HG02840 (cell line): Measurements from ENCODE around the gene ROCK2.

Experiments
- ATAC-seq: cut with Tn5 transposase; IDR thresholded peaks from one replicate; pipeline ENCODE4 v1.9.1; 2021; ENCODE audit warnings: mild to moderate bottlenecking, moderate library complexity, moderate number of reproducible peaks; ENCODE audit not compliant: unreplicated experiment, low FRiP score

Gene ROCK2

GRCh38 chr2:11368059-11368572 lies 23.7 kb upstream of the ROCK2 start:
- ATAC-seq = no peak

DNA sequence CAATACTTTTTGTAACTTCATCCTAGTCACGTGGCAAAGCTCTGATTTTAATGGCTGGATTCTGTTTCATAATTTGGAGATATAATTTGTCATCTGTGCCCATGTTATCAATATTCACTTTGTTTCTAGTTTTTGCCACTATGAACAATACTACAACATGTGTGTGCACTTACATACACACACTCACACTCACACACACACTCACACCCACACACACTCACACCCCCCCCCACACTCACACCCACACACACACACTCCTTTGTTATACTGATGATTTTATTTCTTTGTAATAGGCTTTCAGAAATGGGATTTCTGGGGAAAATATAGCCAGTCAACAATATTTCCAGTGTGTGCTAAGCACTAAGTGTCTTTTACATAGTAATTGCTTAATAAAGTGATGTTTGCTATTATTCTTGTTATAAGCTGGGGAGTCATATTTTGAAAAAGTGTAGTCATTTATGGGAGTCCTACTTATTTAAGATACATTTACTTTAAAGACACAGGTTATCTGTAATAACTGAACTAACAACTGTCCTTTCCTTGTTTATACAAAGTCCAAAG lies 22.8 kb upstream of the ROCK2 start:
- ATAC-seq = no peak

DNA sequence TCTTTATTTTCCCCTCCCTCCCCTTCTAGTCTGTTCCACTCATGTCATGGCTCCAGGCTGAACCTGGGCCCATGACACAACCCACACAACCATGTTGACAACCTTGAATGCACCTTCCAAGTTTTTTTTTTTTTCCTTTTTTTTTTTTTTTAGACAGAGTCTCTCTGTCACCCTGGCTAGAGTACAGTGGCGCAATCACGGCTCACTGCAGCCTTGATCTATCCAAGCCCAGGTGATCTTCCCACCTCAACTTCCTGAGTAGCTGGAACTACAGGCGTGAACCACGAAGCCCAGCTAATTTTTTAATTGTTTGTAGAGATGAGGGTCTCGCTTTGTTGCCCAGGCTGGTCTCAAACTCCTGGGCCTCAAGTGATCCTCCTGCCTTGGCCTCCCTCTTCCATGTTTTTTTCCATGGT lies 21.9 kb upstream of the ROCK2 start:
- no peak for ATAC-seq

- ATAC-seq = no peak
These were observed 20.9 kb upstream of the ROCK2 start for GRCh38 chr2:11365096-11365879.

DNA sequence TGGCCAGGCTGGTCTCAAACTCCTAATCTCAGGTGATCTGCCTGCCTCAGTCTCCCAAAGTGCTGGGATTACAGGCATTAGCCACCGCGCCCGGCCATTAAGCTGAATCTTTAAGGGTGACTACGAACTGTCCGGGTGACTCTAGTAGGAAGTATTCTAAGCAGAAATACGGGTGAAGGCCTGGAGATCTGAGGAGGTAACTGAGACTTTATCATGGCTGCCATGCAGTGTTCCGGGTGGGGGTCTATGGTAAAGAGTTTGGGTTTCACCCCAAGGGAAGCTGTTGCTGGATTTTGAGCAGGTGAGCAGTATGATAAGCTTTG lies 20.1 kb upstream of the ROCK2 start:
- no peak for ATAC-seq

DNA sequence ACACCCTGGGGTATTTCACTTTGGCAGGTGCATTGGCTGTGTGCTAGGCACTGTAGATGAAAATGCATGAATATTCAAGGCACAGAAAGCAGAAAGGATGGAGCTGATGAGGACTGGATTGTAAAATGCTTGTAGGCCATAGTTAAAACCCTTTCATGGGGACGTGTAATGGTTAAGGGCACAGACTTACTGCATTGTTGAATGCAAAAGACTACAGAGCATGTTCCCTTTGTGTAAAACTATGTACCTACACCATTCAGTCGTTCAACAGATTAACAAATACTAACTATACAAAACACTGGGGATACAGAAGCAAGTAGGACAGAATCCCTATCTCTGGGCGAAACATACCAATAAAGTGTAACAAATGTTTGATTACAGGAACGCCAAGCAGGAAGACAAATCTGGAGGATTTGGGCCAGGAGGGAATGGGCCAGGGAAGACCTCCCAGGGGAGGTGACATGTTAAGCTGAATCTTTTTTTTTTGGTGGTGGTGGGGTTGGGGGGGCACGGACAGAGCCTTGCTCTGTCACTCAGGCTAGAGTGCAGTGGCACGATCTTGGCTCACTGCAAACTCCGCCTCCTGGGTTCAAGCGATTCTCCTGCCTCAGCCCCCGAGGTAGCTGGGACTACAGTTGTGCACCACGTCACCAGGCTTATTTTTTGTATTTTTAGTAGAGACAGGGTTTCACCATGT lies 19.6 kb upstream of the ROCK2 start:
- ATAC-seq = no peak

- ATAC-seq = no peak
These were observed 15.4 kb upstream of the ROCK2 start for GRCh38 chr2:11359865-11360264.

DNA sequence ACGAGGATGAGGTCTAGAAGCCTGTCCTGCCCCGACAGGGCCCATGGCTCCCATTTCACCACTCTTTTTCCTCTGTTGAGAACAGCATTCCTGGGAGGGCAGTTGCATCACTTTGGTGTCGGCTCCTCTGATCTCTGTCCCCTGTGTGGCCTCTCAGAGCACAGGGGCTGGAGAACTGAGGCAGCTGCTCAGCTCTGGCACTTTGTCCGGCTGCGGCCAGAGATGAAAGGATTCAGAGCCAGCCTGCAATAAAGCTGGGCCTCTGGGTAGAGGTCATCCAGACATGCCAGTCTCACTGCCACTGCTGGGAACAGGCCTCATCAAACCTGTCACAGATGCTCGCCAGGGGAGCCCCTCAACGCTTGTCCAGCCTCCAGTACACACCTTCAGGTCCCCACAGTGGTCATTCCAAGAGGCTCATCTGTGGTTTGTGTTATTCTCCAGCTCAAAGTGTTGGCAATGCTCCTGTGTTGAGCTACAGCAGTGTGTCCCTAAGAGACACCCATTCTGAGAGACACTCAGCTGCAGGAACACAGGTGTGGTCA lies 13.1 kb upstream of the ROCK2 start:
- no peak for ATAC-seq

DNA sequence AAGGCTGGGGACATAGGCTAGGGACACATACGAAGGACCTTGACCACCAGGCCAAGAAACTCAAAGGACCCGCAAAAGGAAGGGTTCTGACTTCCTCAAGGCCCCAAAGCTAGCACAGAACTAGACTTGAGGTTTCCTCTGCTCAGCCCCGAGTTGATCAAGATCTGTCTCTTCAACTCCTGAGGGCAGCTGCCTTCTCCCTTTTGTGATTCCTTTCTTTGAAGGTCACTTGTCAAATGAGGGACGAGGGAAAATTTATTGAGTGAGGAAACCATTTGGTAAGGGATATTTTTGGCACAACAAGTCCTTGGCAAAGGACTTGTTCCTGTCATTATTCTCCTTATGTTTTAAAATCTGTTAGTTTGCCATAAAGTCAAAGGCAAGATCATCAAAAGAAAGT lies 12.3 kb upstream of the ROCK2 start:
- ATAC-seq = no peak

- no peak for ATAC-seq
These were observed 11.0 kb upstream of the ROCK2 start for GRCh38 chr2:11355194-11356053.

- no peak for ATAC-seq
These were observed 10.1 kb upstream of the ROCK2 start for GRCh38 chr2:11354363-11355154.

- ATAC-seq = no peak
These were observed 8.5 kb upstream of the ROCK2 start for GRCh38 chr2:11352781-11353537.

GRCh38 chr2:11348209-11348749 lies 3.8 kb upstream of the ROCK2 start:
- ATAC-seq = no peak

DNA sequence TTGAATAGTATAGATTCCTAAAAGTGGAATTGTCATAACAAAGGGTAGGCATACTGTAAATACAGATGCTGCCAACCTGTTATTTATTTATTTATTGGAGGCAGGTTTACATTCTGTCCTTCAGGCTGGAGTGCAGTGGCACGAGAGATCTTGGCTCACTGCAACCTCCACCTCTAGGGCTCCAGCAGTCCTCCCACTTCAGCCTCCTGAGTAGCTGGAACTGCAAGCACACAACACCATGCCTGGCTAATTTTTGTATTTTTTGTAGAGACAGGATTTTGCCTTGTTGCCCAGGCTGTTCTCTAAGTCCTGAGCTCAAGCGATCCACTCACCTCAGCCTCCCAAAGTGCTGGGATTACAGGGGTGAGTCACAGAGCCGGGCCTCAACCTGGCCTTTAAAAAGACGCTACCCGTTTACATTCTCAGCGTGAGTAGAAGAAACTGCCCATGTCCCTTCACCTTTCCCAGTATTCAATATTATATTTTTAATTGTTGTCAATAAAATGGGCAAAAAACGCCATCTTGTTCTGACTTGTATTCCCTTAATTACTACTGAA lies 3.0 kb upstream of the ROCK2 start:
- no peak for ATAC-seq

DNA sequence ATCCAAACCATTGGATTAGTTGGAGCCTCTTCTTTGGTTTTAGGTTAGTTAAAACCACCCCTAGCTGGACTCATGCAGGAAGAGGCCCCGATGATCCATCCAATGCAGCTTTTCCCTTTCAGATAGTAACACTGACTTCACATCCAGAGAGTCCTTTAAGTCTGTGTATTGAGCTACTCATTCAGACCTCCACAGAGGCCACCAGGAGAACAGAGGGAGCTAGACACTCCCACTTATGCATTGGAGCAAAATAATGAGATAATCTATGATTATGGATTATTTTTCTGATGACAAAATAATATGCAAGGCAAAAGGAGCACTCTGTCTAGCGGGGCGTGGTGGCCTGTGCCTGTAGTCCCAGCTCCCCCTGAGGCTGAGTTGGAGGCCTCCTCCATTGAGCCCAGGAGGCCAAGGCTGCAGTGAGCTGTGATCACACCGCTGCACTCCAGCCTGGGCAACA lies 1.6 kb upstream of the ROCK2 start:
- no peak for ATAC-seq

GRCh38 chr2:11344956-11345677 lies 681 bp upstream of the ROCK2 start:
- no peak for ATAC-seq

DNA sequence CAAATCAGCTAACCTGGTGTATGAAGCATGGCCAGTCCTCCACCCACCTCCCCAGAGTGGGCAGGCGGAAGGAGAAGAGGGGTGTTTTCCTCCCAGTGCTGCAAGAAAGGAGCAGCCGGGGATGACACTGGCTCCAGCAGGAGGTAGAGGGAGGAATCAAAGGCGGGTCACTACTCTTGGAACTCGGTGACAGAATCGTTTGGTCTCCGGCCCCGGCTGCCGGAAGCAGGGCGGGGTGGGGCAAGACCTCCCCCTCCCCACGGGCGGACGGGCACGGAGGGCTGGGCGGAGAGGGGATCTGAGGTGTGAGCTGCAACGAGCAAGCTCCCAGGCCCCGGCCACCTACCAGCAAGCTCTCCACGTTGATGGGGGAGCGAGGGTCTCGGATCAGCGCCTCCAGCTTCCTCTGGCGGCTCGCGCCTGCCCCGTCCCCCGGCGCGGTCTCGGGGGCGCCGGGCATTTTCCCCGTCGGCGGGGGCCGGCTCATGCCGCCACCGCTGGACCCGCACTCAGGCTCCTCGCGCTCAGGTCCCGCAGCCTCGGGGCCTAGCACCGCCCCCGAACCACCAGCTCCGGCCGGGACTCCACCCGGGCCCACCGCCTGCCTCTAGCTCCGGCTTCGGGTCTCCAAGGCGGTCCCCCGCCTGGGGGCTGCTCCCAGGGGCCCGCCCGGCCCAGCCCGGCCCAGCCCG lies 640 bp downstream of the ROCK2 start:
- ATAC-seq = peak; percentile 39
